GM12872 (cell line): ENCODE data around the gene EXOC2.
A peak's percentile ranks its signal among the peaks of the same experiment; 100 is the strongest.

Experiments used
- TF ChIP-seq, protein P1 (sequence below): IDR thresholded peaks from 3 replicates; pipeline ENCODE4 v1.5.1; 2011; ENCODE audit warnings: low read depth, mild to moderate bottlenecking, low read length, moderate library complexity; ENCODE audit not compliant: insufficient read depth

The EXOC2 gene

DNA sequence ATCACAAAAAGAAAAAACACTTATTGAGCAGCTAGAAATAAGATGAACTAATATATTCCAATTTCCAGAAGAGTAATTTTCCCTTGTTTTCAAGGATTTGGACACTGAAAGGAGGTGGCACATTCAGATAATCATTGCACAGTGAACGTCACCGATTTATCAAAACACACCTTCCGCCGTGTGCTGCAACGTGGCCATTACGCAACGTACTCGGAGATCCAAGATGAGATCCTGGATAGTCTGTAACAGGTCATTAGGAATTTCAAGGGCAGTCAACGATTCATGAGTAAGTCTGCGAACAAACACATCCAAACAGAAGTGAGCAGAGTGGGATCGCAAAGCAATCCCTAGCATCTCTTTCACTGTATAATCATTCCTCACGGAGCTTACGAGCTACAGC, 129.1 kb downstream of the EXOC2 start:
- TF ChIP-seq, protein P1, sequence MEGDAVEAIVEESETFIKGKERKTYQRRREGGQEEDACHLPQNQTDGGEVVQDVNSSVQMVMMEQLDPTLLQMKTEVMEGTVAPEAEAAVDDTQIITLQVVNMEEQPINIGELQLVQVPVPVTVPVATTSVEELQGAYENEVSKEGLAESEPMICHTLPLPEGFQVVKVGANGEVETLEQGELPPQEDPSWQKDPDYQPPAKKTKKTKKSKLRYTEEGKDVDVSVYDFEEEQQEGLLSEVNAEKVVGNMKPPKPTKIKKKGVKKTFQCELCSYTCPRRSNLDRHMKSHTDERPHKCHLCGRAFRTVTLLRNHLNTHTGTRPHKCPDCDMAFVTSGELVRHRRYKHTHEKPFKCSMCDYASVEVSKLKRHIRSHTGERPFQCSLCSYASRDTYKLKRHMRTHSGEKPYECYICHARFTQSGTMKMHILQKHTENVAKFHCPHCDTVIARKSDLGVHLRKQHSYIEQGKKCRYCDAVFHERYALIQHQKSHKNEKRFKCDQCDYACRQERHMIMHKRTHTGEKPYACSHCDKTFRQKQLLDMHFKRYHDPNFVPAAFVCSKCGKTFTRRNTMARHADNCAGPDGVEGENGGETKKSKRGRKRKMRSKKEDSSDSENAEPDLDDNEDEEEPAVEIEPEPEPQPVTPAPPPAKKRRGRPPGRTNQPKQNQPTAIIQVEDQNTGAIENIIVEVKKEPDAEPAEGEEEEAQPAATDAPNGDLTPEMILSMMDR, result no peak

DNA sequence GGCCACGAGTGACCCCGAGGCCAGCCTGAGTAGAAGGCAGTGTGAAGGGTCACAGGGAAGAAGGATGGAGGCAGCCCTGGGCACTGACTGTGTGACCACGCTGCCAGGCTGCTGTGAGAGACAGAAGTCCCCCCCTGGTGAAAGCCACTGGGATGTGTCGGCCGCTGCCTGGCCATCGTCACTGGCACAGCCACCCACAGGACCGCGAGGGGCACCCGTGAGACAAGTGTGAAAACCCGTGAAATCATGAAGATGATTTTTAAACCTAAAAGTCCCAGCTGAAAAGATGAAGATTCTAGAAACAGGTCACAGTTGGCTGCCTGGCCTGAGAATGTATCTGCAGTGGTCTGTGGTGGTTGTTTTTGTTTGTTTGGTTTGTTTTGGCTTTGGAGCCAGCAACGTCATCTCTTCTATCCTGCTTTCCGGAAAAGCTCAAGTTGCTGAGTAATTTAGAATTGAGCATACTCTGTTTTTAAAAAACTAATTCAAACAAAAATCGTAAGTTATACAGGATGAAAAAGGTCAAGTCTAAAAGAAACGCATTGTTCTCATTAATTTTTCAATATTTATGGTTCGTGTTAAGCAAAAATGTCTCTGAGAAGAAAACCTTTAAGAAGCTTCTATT, 130.8 kb downstream of the EXOC2 start:
- TF ChIP-seq, protein P1, result no peak

DNA sequence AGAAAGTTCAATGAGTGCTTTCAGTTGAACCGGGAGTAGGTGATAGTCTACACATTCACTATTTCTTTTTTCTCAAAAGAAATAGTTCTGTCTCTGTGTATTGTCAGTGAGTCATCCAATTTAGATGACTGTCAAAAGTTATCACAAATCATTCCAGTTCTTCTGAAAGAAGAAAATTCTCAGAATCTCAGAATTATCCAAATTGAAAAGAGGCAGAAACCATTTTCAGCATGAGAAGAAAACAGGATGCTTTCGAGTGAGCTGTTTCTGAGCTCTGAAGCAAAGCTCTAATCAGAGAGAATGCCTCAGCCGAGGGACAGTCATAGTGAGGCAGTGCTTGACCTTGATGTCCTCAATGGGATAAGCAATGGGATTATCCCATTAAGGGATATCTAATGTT, 134.0 kb downstream of the EXOC2 start:
- TF ChIP-seq, protein P1, result no peak

DNA sequence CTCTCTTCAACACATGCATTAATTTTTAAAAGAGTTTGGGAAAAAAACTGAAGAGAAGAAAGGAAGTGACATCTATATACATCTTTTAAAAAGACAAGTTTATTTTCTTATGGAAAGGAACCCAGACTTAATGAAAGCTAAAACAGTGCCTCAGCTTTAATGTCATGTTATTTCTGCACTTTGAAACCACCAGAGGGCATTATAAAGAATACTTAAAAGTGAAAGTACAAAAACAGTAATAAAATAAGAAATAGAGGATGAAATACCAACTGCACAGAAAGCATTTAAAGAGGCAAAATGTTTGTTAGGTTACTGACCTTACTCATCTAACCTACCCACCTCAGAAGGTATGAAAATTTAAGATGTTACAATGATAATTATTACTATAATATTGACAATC, 134.8 kb downstream of the EXOC2 start:
- TF ChIP-seq, protein P1, result no peak; the same call in 2 of the 3 replicates

DNA sequence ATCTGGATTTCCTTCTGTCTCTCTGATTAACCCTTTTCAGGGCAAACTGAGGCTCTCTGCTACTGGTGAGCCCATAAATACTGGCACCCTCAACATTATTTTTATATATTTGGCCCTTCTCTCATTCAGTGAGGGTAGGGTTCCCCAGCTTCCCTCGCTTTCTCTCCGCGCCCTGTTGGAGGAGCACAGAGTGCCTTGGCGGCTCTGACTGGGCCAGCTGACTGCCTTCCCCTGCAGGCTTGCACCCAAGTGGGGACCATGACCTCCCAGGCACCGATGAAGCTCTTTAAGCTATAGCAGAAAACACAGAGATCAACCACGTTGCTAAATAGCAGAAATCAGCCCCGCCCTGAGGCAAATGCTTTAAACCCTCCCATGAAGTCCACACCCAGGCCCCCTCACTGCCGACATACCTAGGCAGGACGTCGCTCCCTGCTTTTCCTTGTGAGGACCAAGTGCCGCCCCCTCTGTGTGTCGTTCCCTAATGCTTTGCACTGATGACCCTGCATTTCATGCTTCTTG, 141.0 kb downstream of the EXOC2 start:
- TF ChIP-seq, protein P1, result no peak

DNA sequence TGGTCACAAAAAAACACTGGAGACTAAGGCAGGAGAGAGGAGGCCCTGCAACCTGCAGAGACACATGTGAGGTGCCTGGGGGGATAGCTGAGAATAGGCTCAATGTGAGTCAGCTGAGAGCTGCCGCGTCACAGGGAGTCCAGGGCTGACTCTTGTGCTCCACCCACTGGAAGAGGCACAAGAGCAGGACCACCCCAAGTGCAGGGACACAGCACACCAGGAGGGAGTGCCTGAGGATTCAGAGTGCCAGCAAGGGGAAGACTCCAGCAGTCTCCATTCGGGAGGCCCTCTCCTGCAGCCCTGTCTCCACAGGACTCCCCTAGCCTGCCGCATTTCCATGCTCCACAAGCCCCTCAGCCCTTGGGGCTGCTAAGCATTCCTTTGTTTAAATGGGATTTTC, 141.5 kb downstream of the EXOC2 start:
- TF ChIP-seq, protein P1, result 0 out of 3 replicates have a peak, but pooled peaks have one; percentile 23

DNA sequence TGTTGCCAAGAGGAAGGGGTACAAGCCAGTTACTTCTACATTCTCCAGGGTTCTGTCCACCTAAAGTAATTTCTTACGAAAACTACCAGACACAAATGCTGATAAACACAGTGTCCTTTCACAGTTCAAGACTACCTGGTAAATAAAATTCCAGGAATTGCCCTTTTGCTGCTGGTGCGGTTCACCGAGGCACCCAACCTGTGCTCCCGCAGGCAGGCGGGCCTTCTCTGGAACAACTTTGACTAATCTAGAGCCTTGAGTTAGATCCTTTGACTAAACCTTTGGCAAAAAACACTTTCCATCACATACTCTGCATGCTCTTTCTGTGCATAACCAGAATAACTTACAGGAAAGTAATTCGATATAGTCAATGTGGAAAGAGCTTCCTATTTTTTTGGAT, 143.0 kb downstream of the EXOC2 start:
- TF ChIP-seq, protein P1, result no peak
